GM19238 (cell line): ENCODE measurements around the gene ZNRD2.

Source experiments
- DNase-seq: peaks from one replicate; pipeline ENCODE4 v3.0.0; 2011; ENCODE audit warnings: low spot score; ENCODE audit not compliant: insufficient read length

ZNRD2 gene

GRCh38 chr11:65538232-65538914 lies 31.9 kb upstream of the ZNRD2 start:
- DNase-seq = no peak

GRCh38 chr11:65538915-65539743 lies 31.1 kb upstream of the ZNRD2 start:
- DNase-seq = no peak

GRCh38 chr11:65539744-65540289 lies 30.5 kb upstream of the ZNRD2 start:
- peak; percentile 85 for DNase-seq

GRCh38 chr11:65540290-65541092 lies 29.8 kb upstream of the ZNRD2 start:
- peak; percentile 98 for DNase-seq

GRCh38 chr11:65541093-65541982 lies 28.9 kb upstream of the ZNRD2 start:
- no peak for DNase-seq

GRCh38 chr11:65542738-65543390 lies 27.4 kb upstream of the ZNRD2 start:
- DNase-seq = no peak

- DNase-seq = no peak
Observed at GRCh38 chr11:65545853-65546216, 24.4 kb upstream of the ZNRD2 start.

- peak; percentile 96 for DNase-seq
Observed at GRCh38 chr11:65546217-65546958, 23.9 kb upstream of the ZNRD2 start.

GRCh38 chr11:65547446-65548125 lies 22.7 kb upstream of the ZNRD2 start:
- DNase-seq = no peak

GRCh38 chr11:65548395-65548794 lies 21.9 kb upstream of the ZNRD2 start:
- no peak for DNase-seq

- no peak for DNase-seq
Observed at GRCh38 chr11:65549096-65549495, 21.2 kb upstream of the ZNRD2 start.

GRCh38 chr11:65551572-65552387 lies 18.5 kb upstream of the ZNRD2 start:
- peak; percentile 72 for DNase-seq

GRCh38 chr11:65552388-65552951 lies 17.8 kb upstream of the ZNRD2 start:
- no peak for DNase-seq

GRCh38 chr11:65553301-65554001 lies 16.8 kb upstream of the ZNRD2 start:
- DNase-seq = no peak

GRCh38 chr11:65554057-65554818 lies 16.0 kb upstream of the ZNRD2 start:
- no peak for DNase-seq

- DNase-seq = no peak
Observed at GRCh38 chr11:65554842-65555430, 15.3 kb upstream of the ZNRD2 start.
